Left ventricle myocardium superior (tissue), 1 donor: ENCODE measurements around the gene PAOX. TPM values are rescaled to one million over a fixed set of nuclear protein-coding genes. Genes with fewer than 3 reads are reported as not detected.
"Not testable (repeated sequence)": the region's sequence is repeated elsewhere in the genome, so short reads cannot be mapped to it uniquely, and the experiment has no call there.

Experiments
- ATAC-seq: fragments of 200-7000 bp; cut with Tn5 transposase; one replicate; pipeline ENCODE4 v1.9.1; 2020; ENCODE audit warnings: mild to moderate bottlenecking, moderate library complexity
- DNase-seq: peaks from one replicate; pipeline ENCODE4 v3.0.0-alpha.2; 2020
- intact Hi-C: fragments of 100-400 bp; cut with micrococcal nuclease; formaldehyde crosslinking; loops from one replicate; pipeline ENCODE4 v1.11.0; 2022
- microRNA-seq: library from miRNA; unstranded; fragments of <30 nt; microRNA quantifications from one replicate; pipeline ENCODE4 v1.2.0, GENCODE V29; 2020; ENCODE audit warnings: borderline number of aligned reads
- total RNA-seq: library from RNA; stranded (reverse); fragmentation: NEBNext Ultra II Directional; extraction: Animal tissue kit (Norgen Biotek cat#: 25700); gene quantifications from one replicate; pipeline ENCODE4 v1.2.1, GENCODE V29; 2021
- donor health status: DM: no; HTN: yes; CAD: no; lungs with severe emphysema.

The PAOX gene
- total RNA-seq, 1 donor from 2014 or later = 2.8 TPM

GRCh38 chr10:133421336-133422222, 42.5 kb downstream of the PAOX start:
- DNase-seq (no peak), ATAC-seq (no peak)

GRCh38 chr10:133422223-133422806, 43.3 kb downstream of the PAOX start:
- intact Hi-C loops = no loop called here
- no peak for DNase-seq
- no peak for ATAC-seq

More at GRCh38 chr10:133421336-133422222, 42.5 kb downstream of the PAOX start:
- intact Hi-C loops = no loop called here

GRCh38 chr10:133422807-133423771, 44.0 kb downstream of the PAOX start:
- DNase-seq (peak; percentile 34), ATAC-seq (peak; percentile 21)
- intact Hi-C loops = no loop called here

GRCh38 chr10:133424102-133424501, 45.0 kb downstream of the PAOX start:
- ATAC-seq = peak; percentile 27
- DNase-seq, intact Hi-C loops: not testable (repeated sequence)

GRCh38 chr10:133424601-133425000, 45.5 kb downstream of the PAOX start, which contains the start of gene SPRN:
Gene SPRN, minus strand, starts transcription at chr10:133424625. Its CDS starts 944 bp downstream, at chr10:133423681.
- ATAC-seq, intact Hi-C loops, DNase-seq: not testable (repeated sequence)

- ATAC-seq, intact Hi-C loops, DNase-seq: not testable (repeated sequence)
Measured at GRCh38 chr10:133429571-133429970, 50.5 kb downstream of the PAOX start.

- peak; percentile 26 for ATAC-seq
- DNase-seq, intact Hi-C loops: not testable (repeated sequence)
Measured at GRCh38 chr10:133431888-133432613, 53.0 kb downstream of the PAOX start.

GRCh38 chr10:133432789-133433188, 53.7 kb downstream of the PAOX start:
- intact Hi-C loops, DNase-seq, ATAC-seq: not testable (repeated sequence)

- ATAC-seq (no peak), DNase-seq (no peak)
- intact Hi-C loops = no loop called here
Measured at GRCh38 chr10:133438711-133439273, 59.7 kb downstream of the PAOX start.

GRCh38 chr10:133439517-133440461, 60.7 kb downstream of the PAOX start:
- ATAC-seq = no peak
- intact Hi-C loops = no loop called here

GRCh38 chr10:133440633-133441285, 61.7 kb downstream of the PAOX start:
- intact Hi-C loops = no loop called here
- DNase-seq (no peak), ATAC-seq (no peak)

More at GRCh38 chr10:133439517-133440461, 60.7 kb downstream of the PAOX start:
- no peak for DNase-seq

Small RNA genes lying within 50 kb of the gene (microRNA-seq; reads per million reads assigned to microRNA genes)
- gene MIR3944 = not detected

Other genes with a start within 250 kb of the PAOX start
- 0.20 TPM for gene KNDC1, start 219.0 kb upstream of the PAOX start, total RNA-seq
- not detected for gene UTF1, start 149.0 kb upstream of the PAOX start, total RNA-seq
- 0.99 TPM for gene VENTX, start 141.4 kb upstream of the PAOX start, total RNA-seq
- gene ADAM8, start 102.4 kb upstream of the PAOX start, total RNA-seq = 2.4 TPM
- 42.6 TPM for gene TUBGCP2, start 70.4 kb upstream of the PAOX start, total RNA-seq
- 45.1 TPM for gene ZNF511, start 70.3 kb upstream of the PAOX start, total RNA-seq
- not detected for gene CALY, start 42.4 kb upstream of the PAOX start, total RNA-seq
- not detected for gene PRAP1, start 31.9 kb upstream of the PAOX start, total RNA-seq
- 9.3 TPM for gene FUOM, start 21.2 kb upstream of the PAOX start, total RNA-seq
- gene ECHS1, start 5.9 kb upstream of the PAOX start, total RNA-seq = 226 TPM
- gene MTG1, start 14.9 kb downstream of the PAOX start, total RNA-seq = 20.9 TPM
- gene SPRN, start 45.4 kb downstream of the PAOX start, total RNA-seq = not detected
- gene SCART1, start 74.7 kb downstream of the PAOX start, total RNA-seq = 0.45 TPM
- 0.69 TPM for gene CYP2E1, start 148.1 kb downstream of the PAOX start, total RNA-seq
- gene SYCE1, start 186.3 kb downstream of the PAOX start, total RNA-seq = 0.47 TPM
- not detected for gene FRG2B, start 247.5 kb downstream of the PAOX start, total RNA-seq